Trophoblast cell (in vitro differentiated cells and primary cell): Measurements from ENCODE around the gene CCNF.
"Not testable (repeated sequence)": the region's sequence is repeated elsewhere in the genome, so short reads cannot be mapped to it uniquely, and the experiment has no call there.

Source experiments
- DNase-seq, 2 donors: peaks; one replicate each; pipeline ENCODE4 v3.0.0-alpha.2; 2016
- H2AFZ ChIP-seq: 2 replicates; pipeline ENCODE4 v1.6.1; 2013; ENCODE audit warnings: low read length, moderate library complexity, mild to moderate bottlenecking; ENCODE audit not compliant: insufficient read depth, poor library complexity
- H2AK5ac ChIP-seq: 2 replicates; pipeline ENCODE4 v1.6.1; 2013; ENCODE audit warnings: mild to moderate bottlenecking, low read length
- H2BK120ac ChIP-seq: 2 replicates; pipeline ENCODE4 v1.6.1; 2013; ENCODE audit warnings: low read length, mild to moderate bottlenecking, moderate library complexity; ENCODE audit not compliant: insufficient read depth, poor library complexity
- H2BK12ac ChIP-seq: 2 replicates; pipeline ENCODE4 v1.6.1; 2013; ENCODE audit warnings: mild to moderate bottlenecking, low read length, moderate library complexity
- H2BK5ac ChIP-seq: 2 replicates; pipeline ENCODE4 v1.6.1; 2013; ENCODE audit warnings: low read length, low read depth, moderate library complexity, mild to moderate bottlenecking; ENCODE audit not compliant: poor library complexity
- H3K14ac ChIP-seq: 2 replicates; pipeline ENCODE4 v1.6.1; 2013; ENCODE audit warnings: mild to moderate bottlenecking, low read length
- H3K18ac ChIP-seq: 2 replicates; pipeline ENCODE4 v1.6.1; 2013; ENCODE audit warnings: mild to moderate bottlenecking, low read length
- H3K23ac ChIP-seq: 2 replicates; pipeline ENCODE4 v1.6.1; 2013; ENCODE audit warnings: low read length
- H3K27ac ChIP-seq: 2 replicates; pipeline ENCODE4 v1.5.1; 2013; ENCODE audit warnings: low read depth, mild to moderate bottlenecking, inconsistent platforms, low read length, moderate library complexity
- H3K27me3 ChIP-seq: 2 replicates; pipeline ENCODE4 v1.6.1; 2013; ENCODE audit warnings: inconsistent platforms, mild to moderate bottlenecking, low read length, moderate library complexity; ENCODE audit not compliant: insufficient read depth
- H3K36me3 ChIP-seq, 2 experiments: 1 replicate in 1 of 2; 2 replicates in 1 of 2; pipeline ENCODE4 v1.6.1; 2013; ENCODE audit warnings: low read length in 2 of 2, mild to moderate bottlenecking in 2 of 2, moderate library complexity in 1 of 2; ENCODE audit not compliant: insufficient read depth in 2 of 2, control insufficient read depth in 1 of 2
- H3K4ac ChIP-seq: 2 replicates; pipeline ENCODE4 v1.6.1; 2013; ENCODE audit warnings: low read depth, mild to moderate bottlenecking, low read length, moderate library complexity
- H3K4me1 ChIP-seq, 2 experiments: 1 replicate in 1 of 2; 2 replicates in 1 of 2; pipeline ENCODE4 v1.6.1; 2013; ENCODE audit warnings: low read length in 2 of 2, mild to moderate bottlenecking in 2 of 2, moderate library complexity in 1 of 2; ENCODE audit not compliant: insufficient read depth in 2 of 2, control insufficient read depth in 1 of 2
- H3K4me2 ChIP-seq: 2 replicates; pipeline ENCODE4 v1.6.1; 2013; ENCODE audit warnings: inconsistent platforms, mild to moderate bottlenecking, low read length, moderate library complexity
- H3K4me3 ChIP-seq: 2 replicates; pipeline ENCODE4 v1.5.1; 2013; ENCODE audit warnings: mild to moderate bottlenecking, low read depth, low read length, inconsistent platforms
- H3K79me1 ChIP-seq: one replicate; pipeline ENCODE4 v1.6.1; 2013; ENCODE audit warnings: low read length
- H3K79me2 ChIP-seq: 2 replicates; pipeline ENCODE4 v1.6.1; 2013; ENCODE audit warnings: low read length, mild to moderate bottlenecking; ENCODE audit not compliant: control insufficient read depth, insufficient read depth, poor library complexity
- H3K9ac ChIP-seq: 2 replicates; pipeline ENCODE4 v1.6.1; 2013; ENCODE audit warnings: mild to moderate bottlenecking, low read length
- H3K9me3 ChIP-seq: 2 replicates; pipeline ENCODE4 v1.6.1; 2013; ENCODE audit warnings: low read depth, mild to moderate bottlenecking, control low read depth, inconsistent platforms, low read length; ENCODE audit not compliant: insufficient read depth
- H4K12ac ChIP-seq: 2 replicates; pipeline ENCODE4 v1.6.1; 2013; ENCODE audit warnings: low read depth, mild to moderate bottlenecking, low read length, moderate library complexity
- H4K8ac ChIP-seq: 2 replicates; pipeline ENCODE4 v1.6.1; 2013; ENCODE audit warnings: low read depth, mild to moderate bottlenecking, low read length, moderate library complexity
- H4K91ac ChIP-seq: one replicate; pipeline ENCODE4 v1.6.1; 2013; ENCODE audit warnings: low read depth, mild to moderate bottlenecking, low read length, moderate library complexity
- WGBS: extraction: QIAGEN DNeasy Blood & Tissue Kit; methylation state at CpG from one replicate; pipeline ENCODE4 v1.1.7; 2013; ENCODE audit warnings: missing lambda C conversion rate; ENCODE audit not compliant: insufficient read length, insufficient coverage; ENCODE audit errors: extremely low coverage; 5-methylcytosine and 5-hydroxymethylcytosine counted together

Gene CCNF

DNA sequence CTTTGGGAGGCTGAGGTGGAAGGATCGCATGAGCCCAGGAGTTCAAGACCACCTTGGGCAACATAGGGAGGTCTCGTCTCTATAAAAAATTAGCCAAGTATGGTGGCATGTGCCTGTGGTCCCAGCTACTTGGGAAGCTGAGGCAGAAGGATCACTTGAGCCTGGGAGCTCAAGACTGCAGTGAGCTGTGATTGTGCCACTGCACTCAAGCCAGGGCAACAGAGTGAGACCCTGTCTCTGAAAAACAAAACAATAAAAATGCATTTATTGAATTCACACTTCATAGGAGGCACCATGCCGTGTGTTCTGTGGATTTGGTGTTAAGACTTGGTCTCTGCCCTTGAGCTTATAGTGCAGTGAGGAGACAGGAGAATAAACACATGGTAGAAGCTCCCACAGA lies 48.1 kb downstream of the CCNF start:
- Histone ChIP-seq H2BK12ac (no peak overlapping the region), H3K18ac (no peak overlapping the region), H3K4me1 (peaks cover 16 to 18% of the 10 kb centered on the region in 2 experiments), H3K9ac (no peak overlapping the region), H3K79me1 (peaks cover 5% of the 10 kb centered on the region), H4K8ac (no peak overlapping the region), H4K91ac (no peak overlapping the region), H2AFZ (no peak overlapping the region), H2BK5ac (no peak overlapping the region), H3K27me3 (peaks cover 18% of the 10 kb centered on the region), H3K4me3 (no peak overlapping the region), H3K4me2 (no peak overlapping the region), H3K36me3 (no peaks in the 10 kb centered on the region), H2AK5ac (no peak overlapping the region), H3K23ac (no peak overlapping the region), H3K4ac (no peak overlapping the region), H3K79me2 (peaks cover 6% of the 10 kb centered on the region), H2BK120ac (no peak overlapping the region), H4K12ac (no peak overlapping the region), H3K14ac (no peak overlapping the region), H3K9me3 (peaks cover 6% of the 10 kb centered on the region), H3K27ac (no peak overlapping the region)
- DNase-seq, result no peak
- no CpG with 5 or more reads among the region's 3 CpGs for WGBS

- Histone ChIP-seq H3K36me3 (no peaks in the 10 kb centered on the region), H3K9me3 (peaks cover 4% of the 10 kb centered on the region), H2BK5ac (no peak overlapping the region), H3K4me1 (peaks cover 16 to 17% of the 10 kb centered on the region in 2 experiments), H3K14ac (no peak overlapping the region), H2BK12ac (no peak overlapping the region), H3K79me1 (peaks cover 5% of the 10 kb centered on the region), H3K79me2 (peaks cover 6% of the 10 kb centered on the region), H2BK120ac (no peak overlapping the region), H3K27me3 (peaks cover 8% of the 10 kb centered on the region), H3K23ac (no peak overlapping the region), H4K91ac (no peak overlapping the region), H2AK5ac (no peak overlapping the region), H2AFZ (no peak overlapping the region), H3K4ac (no peak overlapping the region), H3K9ac (no peak overlapping the region), H3K4me2 (no peak overlapping the region), H4K8ac (no peak overlapping the region), H3K4me3 (no peak overlapping the region), H3K27ac (no peak overlapping the region), H4K12ac (no peak overlapping the region), H3K18ac (no peak overlapping the region)
- no CpG with 5 or more reads among the region's 8 CpGs for WGBS
- no peak for DNase-seq
These were observed 49.0 kb downstream of the CCNF start for GRCh38 chr16:2478279-2478678.

DNA sequence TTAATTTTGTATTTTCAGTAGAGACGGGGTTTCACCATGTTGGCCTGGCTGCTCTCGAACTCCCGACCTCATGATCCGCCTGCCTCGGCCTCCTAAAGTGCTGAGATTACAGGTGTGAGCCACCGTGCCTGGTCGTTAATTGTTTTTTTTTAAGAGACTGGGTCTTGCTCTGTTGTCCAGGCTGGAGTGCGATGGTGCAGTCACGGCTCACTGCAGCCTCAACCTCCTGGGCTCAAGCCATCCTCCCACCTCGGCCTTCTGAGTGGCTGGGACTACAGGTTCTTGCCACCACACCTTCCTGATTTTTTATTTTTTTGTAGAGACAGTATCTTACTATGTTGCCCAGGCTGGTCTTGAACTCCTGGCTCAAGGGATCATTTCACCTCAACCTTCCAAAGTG lies 50.7 kb downstream of the CCNF start:
- H4K91ac ChIP-seq, H3K14ac ChIP-seq, H2BK120ac ChIP-seq, H3K4me1 ChIP-seq, H2BK12ac ChIP-seq, H4K8ac ChIP-seq, H2AK5ac ChIP-seq, H3K9me3 ChIP-seq, H3K9ac ChIP-seq, H3K79me2 ChIP-seq, H3K27me3 ChIP-seq, H4K12ac ChIP-seq, H2AFZ ChIP-seq, DNase-seq, H3K4me3 ChIP-seq, H3K79me1 ChIP-seq, H2BK5ac ChIP-seq, H3K18ac ChIP-seq, H3K23ac ChIP-seq, H3K4ac ChIP-seq, H3K36me3 ChIP-seq, H3K4me2 ChIP-seq, H3K27ac ChIP-seq: not testable (repeated sequence)
- no CpG with 5 or more reads among the region's 10 CpGs for WGBS

GRCh38 chr16:2480948-2481347 lies 51.7 kb downstream of the CCNF start:
- H3K18ac ChIP-seq, result no peak overlapping the region
- peaks cover 2% of the 10 kb centered on the region for H3K9me3 ChIP-seq
- no peak overlapping the region for H4K8ac ChIP-seq
- H3K9ac ChIP-seq, result no peak overlapping the region
- no peak overlapping the region for H3K27ac ChIP-seq
- no peak for DNase-seq
- no peaks in the 10 kb centered on the region for H3K79me2 ChIP-seq
- no peak overlapping the region for H2BK12ac ChIP-seq
- H3K14ac ChIP-seq, result no peak overlapping the region
- H3K4me2 ChIP-seq, result no peak overlapping the region
- H3K36me3 ChIP-seq, result no peaks in the 10 kb centered on the region
- no peak overlapping the region for H3K4ac ChIP-seq
- H3K4me1 ChIP-seq, result peaks cover 2% of the 10 kb centered on the region in 2 experiments
- H3K23ac ChIP-seq, result no peak overlapping the region
- H3K4me3 ChIP-seq, result no peak overlapping the region
- no peak overlapping the region for H4K12ac ChIP-seq
- no peak overlapping the region for H2BK120ac ChIP-seq
- no CpG with 5 or more reads among the region's 12 CpGs for WGBS
- H2AK5ac ChIP-seq, result no peak overlapping the region
- no peak overlapping the region for H2AFZ ChIP-seq
- no peak overlapping the region for H4K91ac ChIP-seq
- no peak overlapping the region for H2BK5ac ChIP-seq
- H3K27me3 ChIP-seq, result no peaks in the 10 kb centered on the region
- H3K79me1 ChIP-seq, result no peaks in the 10 kb centered on the region
